NCI-H187 (cell line): Measurements from ENCODE around the gene MRPS24.

Experiments
- DNase-seq, 2 experiments: peaks; one replicate each; lab custom pipeline; 2025; lab: John Stamatoyannopoulos, UW

The MRPS24 gene

GRCh38 chr7:43877968-43878864, 8.9 kb upstream of the MRPS24 start:
- DNase-seq: no peak

GRCh38 chr7:43876976-43877745, 7.8 kb upstream of the MRPS24 start:
- DNase-seq: no peak

- DNase-seq: no peak
These were observed 6.9 kb upstream of the MRPS24 start for GRCh38 chr7:43876241-43876640.

GRCh38 chr7:43873300-43873699, 4.0 kb upstream of the MRPS24 start:
- no peak for DNase-seq

GRCh38 chr7:43872406-43873110, 3.2 kb upstream of the MRPS24 start:
- no peak for DNase-seq

- no peak for DNase-seq
These were observed 1.7 kb upstream of the MRPS24 start for GRCh38 chr7:43871064-43871463.

- no peak for DNase-seq
These were observed 999 bp upstream of the MRPS24 start for GRCh38 chr7:43870316-43870715.

- DNase-seq: no peak
These were observed 537 bp upstream of the MRPS24 start for GRCh38 chr7:43869867-43870240.

- DNase-seq: no peak
These were observed 674 bp downstream of the MRPS24 start for GRCh38 chr7:43868681-43869005.

GRCh38 chr7:43868181-43868580, 1.1 kb downstream of the MRPS24 start:
- DNase-seq: no peak

- no peak for DNase-seq
These were observed 4.0 kb downstream of the MRPS24 start for GRCh38 chr7:43865277-43865676.

- DNase-seq: no peak
These were observed 5.2 kb downstream of the MRPS24 start for GRCh38 chr7:43864126-43864525.

GRCh38 chr7:43856996-43857395, 12.3 kb downstream of the MRPS24 start:
- DNase-seq: no peak

- no peak for DNase-seq
These were observed 13.0 kb downstream of the MRPS24 start for GRCh38 chr7:43856316-43856715.

- DNase-seq: no peak
These were observed 14.1 kb downstream of the MRPS24 start for GRCh38 chr7:43855176-43855575.

- DNase-seq: no peak
These were observed 17.5 kb downstream of the MRPS24 start for GRCh38 chr7:43851805-43852204.

GRCh38 chr7:43850348-43851116, 18.8 kb downstream of the MRPS24 start:
- no peak for DNase-seq

GRCh38 chr7:43849047-43849446, 20.3 kb downstream of the MRPS24 start:
- no peak for DNase-seq

- no peak for DNase-seq
These were observed 21.8 kb downstream of the MRPS24 start for GRCh38 chr7:43847496-43847895.

GRCh38 chr7:43844662-43845061, 24.7 kb downstream of the MRPS24 start:
- DNase-seq: no peak

GRCh38 chr7:43844257-43844656, 25.1 kb downstream of the MRPS24 start:
- no peak for DNase-seq

GRCh38 chr7:43843296-43843695, 26.0 kb downstream of the MRPS24 start:
- DNase-seq: no peak
